Measurements from ENCODE around the gene COL9A2. TPM values are rescaled to one million over a fixed set of nuclear protein-coding genes. Genes with fewer than 3 reads are reported as not detected.
"Not testable (repeated sequence)": the region's sequence is repeated elsewhere in the genome, so short reads cannot be mapped to it uniquely, and the experiment has no call there.

Gene COL9A2
- total RNA-seq, 1 donor from 2014 or later: 4.5 TPM

GRCh38 chr1:40338745-40339419, 21.8 kb upstream of the COL9A2 start:
- no peaks in the 10 kb centered on the region for H3K4me1 ChIP-seq
- H3K27ac ChIP-seq: no peak overlapping the region
- no peak overlapping the region for H3K4me3 ChIP-seq
- DNase-seq (ENCODE audit: low spot score in 2 of 2): peak; percentile 46 to 93
- no peaks in the 10 kb centered on the region for H3K27me3 ChIP-seq
- no peaks in the 10 kb centered on the region for H3K36me3 ChIP-seq
- no peaks in the 10 kb centered on the region for H3K9me3 ChIP-seq
- peak; percentile 95 to 100 (median 97) for TF ChIP-seq CTCF (IDR thresholded peaks at IDR 0.05)
- intact Hi-C loops (cut with DNase I): loop anchor here (1.0 to 5.0 kb wide), 4 partner anchors 63 to 255 kb away; no protein-coding TSS in a partner anchor

- H3K4me1 ChIP-seq: no peaks in the 10 kb centered on the region
- no peaks in the 10 kb centered on the region for H3K27me3 ChIP-seq
- intact Hi-C loops (cut with DNase I): loop anchor here (5.0 kb wide), 1 partner anchor 65 kb away; no protein-coding TSS in a partner anchor
- H3K36me3 ChIP-seq: no peaks in the 10 kb centered on the region
- no peak for DNase-seq (ENCODE audit: low spot score in 2 of 2)
- no peak for TF ChIP-seq CTCF (IDR thresholded peaks at IDR 0.05)
- no peaks in the 10 kb centered on the region for H3K9me3 ChIP-seq
- H3K27ac ChIP-seq: no peak overlapping the region
- H3K4me3 ChIP-seq: no peak overlapping the region
These were observed 20.4 kb upstream of the COL9A2 start for GRCh38 chr1:40337443-40337842.

GRCh38 chr1:40332695-40333094, 15.6 kb upstream of the COL9A2 start:
- Histone ChIP-seq H3K36me3 (no peaks in the 10 kb centered on the region), H3K27ac (no peak overlapping the region), H3K9me3 (peaks cover 0 to 5% of the 10 kb centered on the region in 2 donors), H3K4me3 (no peak overlapping the region), H3K4me1 (no peaks in the 10 kb centered on the region), H3K27me3 (no peaks in the 10 kb centered on the region)
- intact Hi-C loops (cut with DNase I): no loop called here
- no peak for DNase-seq (ENCODE audit: low spot score in 2 of 2)
- no peak for TF ChIP-seq CTCF (IDR thresholded peaks at IDR 0.05)

- H3K4me1 ChIP-seq; intact Hi-C loops (cut with DNase I); H3K9me3 ChIP-seq; H3K36me3 ChIP-seq; H3K27me3 ChIP-seq; H3K27ac ChIP-seq; H3K4me3 ChIP-seq; DNase-seq (ENCODE audit: low spot score in 2 of 2): not testable (repeated sequence)
These were observed 14.3 kb upstream of the COL9A2 start for GRCh38 chr1:40331403-40331802.

- intact Hi-C loops (cut with DNase I): no loop called here
- H3K9me3 ChIP-seq: no peaks in the 10 kb centered on the region
- H3K36me3 ChIP-seq: no peaks in the 10 kb centered on the region
- no peak for TF ChIP-seq CTCF (IDR thresholded peaks at IDR 0.05)
- DNase-seq (ENCODE audit: low spot score in 2 of 2): no peak
- no peak overlapping the region for H3K27ac ChIP-seq
- H3K4me1 ChIP-seq: peaks cover 0 to 18% of the 10 kb centered on the region in 2 donors
- no peak overlapping the region for H3K4me3 ChIP-seq
- H3K27me3 ChIP-seq: no peaks in the 10 kb centered on the region
These were observed 2.0 kb upstream of the COL9A2 start for GRCh38 chr1:40318970-40319621.

- H3K4me3 ChIP-seq: no peak overlapping the region
- no peak overlapping the region for H3K27ac ChIP-seq
- peaks cover 0 to 18% of the 10 kb centered on the region in 2 donors for H3K4me1 ChIP-seq
- no peaks in the 10 kb centered on the region for H3K36me3 ChIP-seq
- no peak for DNase-seq (ENCODE audit: low spot score in 2 of 2)
- H3K27me3 ChIP-seq: no peaks in the 10 kb centered on the region
- intact Hi-C loops (cut with DNase I): no loop called here
- TF ChIP-seq CTCF (IDR thresholded peaks at IDR 0.05): no peak
- H3K9me3 ChIP-seq: no peaks in the 10 kb centered on the region
These were observed 1.4 kb upstream of the COL9A2 start for GRCh38 chr1:40318476-40318875.

Measured in ascending aorta (tissue), 2 donors.